Natural killer cell (primary cell): Measurements from ENCODE around the gene ZNF565. TPM values are rescaled to one million over a fixed set of nuclear protein-coding genes. Genes with fewer than 3 reads are reported as not detected.

Experiments used
- ATAC-seq, 3 donors: fragments of 150-1000 bp in 2 of 3; fragments of 200-7000 bp in 1 of 3; cut with Tn5 transposase; 1 replicate in 1 of 3; 2 replicates in 2 of 3; pipeline ENCODE4 v1.10.0; 2021; ENCODE audit warnings: mild to moderate bottlenecking in 2 of 3, moderate library complexity in 2 of 3
- DNase-seq, 2 donors: peaks; one replicate each; pipeline versions ENCODE4 v3.0.0 to v3.0.0-alpha.2; 2013 to 2021; ENCODE audit warnings: mixed read lengths in 1 of 2
- H3K27ac ChIP-seq: one replicate; pipeline ENCODE4 v1.5.1; 2013; ENCODE audit warnings: mild to moderate bottlenecking, low read length
- H3K27me3 ChIP-seq: one replicate; pipeline ENCODE4 v1.6.1; 2013; ENCODE audit warnings: low read length; ENCODE audit not compliant: control insufficient read depth, insufficient read depth
- H3K36me3 ChIP-seq: one replicate; pipeline ENCODE4 v1.6.1; 2013; ENCODE audit warnings: low read length; ENCODE audit not compliant: control insufficient read depth, insufficient read depth
- H3K4me1 ChIP-seq: one replicate; pipeline ENCODE4 v1.6.1; 2013; ENCODE audit warnings: low read length; ENCODE audit not compliant: control insufficient read depth, insufficient read depth
- H3K4me3 ChIP-seq: one replicate; pipeline ENCODE4 v1.5.1; 2013; ENCODE audit warnings: low read length
- H3K9me3 ChIP-seq: one replicate; pipeline ENCODE4 v1.6.1; 2013; ENCODE audit warnings: low read length; ENCODE audit not compliant: control insufficient read depth, insufficient read depth
- H3K27ac Mint-ChIP-seq, 2 donors: one replicate each; pipeline ENCODE4 v1.8.0; 2022; ENCODE audit warnings: mild to moderate bottlenecking in 2 of 2, mixed read lengths in 2 of 2, moderate library complexity in 1 of 2
- H3K27me3 Mint-ChIP-seq, 2 donors: one replicate each; pipeline ENCODE4 v1.8.0; 2022; ENCODE audit warnings: low read depth in 2 of 2, mixed read lengths in 2 of 2
- H3K36me3 Mint-ChIP-seq: one replicate; pipeline ENCODE4 v1.8.0; 2022; ENCODE audit warnings: mixed read lengths
- H3K4me1 Mint-ChIP-seq, 2 donors: one replicate each; pipeline ENCODE4 v1.8.0; 2022; ENCODE audit warnings: mixed read lengths in 2 of 2
- H3K4me3 Mint-ChIP-seq: one replicate; pipeline ENCODE4 v1.8.0; 2022; ENCODE audit warnings: mild to moderate bottlenecking, moderate library complexity, mixed read lengths
- H3K9me3 Mint-ChIP-seq, 2 donors: one replicate each; pipeline ENCODE4 v1.8.0; 2022; ENCODE audit warnings: mixed read lengths in 2 of 2
- WGBS: methylation state at CpG from one replicate; pipeline ENCODE4 v1.1.7; 2013; ENCODE audit warnings: missing lambda C conversion rate; ENCODE audit not compliant: insufficient coverage; 5-methylcytosine and 5-hydroxymethylcytosine counted together
- intact Hi-C: fragments of 100-400 bp; cut with micrococcal nuclease; formaldehyde crosslinking; loops from one replicate; pipeline ENCODE4 v1.14.2; 2022
- total RNA-seq, 4 donors: library from RNA; stranded (reverse); fragments of 120-200 nt in 1 of 4; gene quantifications; one replicate each; pipeline versions ENCODE4 v1.2.3 to v1.2.4, GENCODE V29; 2013 to 2022
- TF ChIP-seq, protein P1 (sequence below): fragments of 200-600 bp; IDR thresholded peaks from one replicate; pipeline ENCODE4 v1.8.0; 2022; ENCODE audit warnings: antibody characterized with exemption

Gene ZNF565
- total RNA-seq, 3 donors from 2014 or later (not counting 1 experiment from before 2014, with no cell fraction given) = 7.7 to 19.1 (median 10.5) TPM

DNA sequence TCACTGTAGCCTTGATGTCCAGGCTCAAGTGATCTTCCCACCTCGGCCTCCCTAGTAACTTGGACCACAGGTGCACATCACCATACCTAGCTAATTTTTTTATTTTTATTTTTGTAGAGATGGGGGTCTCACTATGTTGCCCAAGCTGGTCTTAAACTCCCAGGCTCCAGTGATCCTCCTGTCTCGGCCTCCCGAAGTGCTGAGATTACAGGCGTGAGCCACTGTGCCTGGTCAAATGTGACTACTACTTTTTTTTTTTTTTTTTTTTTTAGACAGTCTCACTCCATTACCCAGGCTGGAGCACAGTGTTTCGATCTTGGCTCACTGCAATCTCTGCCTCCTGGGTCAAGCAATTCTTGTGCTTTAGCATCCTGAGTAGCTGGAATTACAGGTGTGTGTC is 41.6 kb downstream of the ZNF565 start:
- Histone ChIP-seq H3K36me3 (no peaks in the 10 kb centered on the region), H3K27ac (no peak overlapping the region), H3K9me3 (no peaks in the 10 kb centered on the region), H3K4me3 (no peak overlapping the region), H3K4me1 (peaks cover 5% of the 10 kb centered on the region), H3K27me3 (no peaks in the 10 kb centered on the region)
- Mint-ChIP-seq H3K4me3 (no peak overlapping the region), H3K27me3 (no peaks in the 10 kb centered on the region), H3K9me3 (no peaks in the 10 kb centered on the region), H3K36me3 (no peaks in the 10 kb centered on the region), H3K4me1 (peaks cover 0 to 5% of the 10 kb centered on the region in 2 donors), H3K27ac (no peak overlapping the region)
- intact Hi-C loops = loop anchor here (5.0 kb wide), 1 partner anchor 221 kb away; no protein-coding TSS in a partner anchor
- DNase-seq = no peak
- no peak for ATAC-seq
- TF ChIP-seq, protein P1, sequence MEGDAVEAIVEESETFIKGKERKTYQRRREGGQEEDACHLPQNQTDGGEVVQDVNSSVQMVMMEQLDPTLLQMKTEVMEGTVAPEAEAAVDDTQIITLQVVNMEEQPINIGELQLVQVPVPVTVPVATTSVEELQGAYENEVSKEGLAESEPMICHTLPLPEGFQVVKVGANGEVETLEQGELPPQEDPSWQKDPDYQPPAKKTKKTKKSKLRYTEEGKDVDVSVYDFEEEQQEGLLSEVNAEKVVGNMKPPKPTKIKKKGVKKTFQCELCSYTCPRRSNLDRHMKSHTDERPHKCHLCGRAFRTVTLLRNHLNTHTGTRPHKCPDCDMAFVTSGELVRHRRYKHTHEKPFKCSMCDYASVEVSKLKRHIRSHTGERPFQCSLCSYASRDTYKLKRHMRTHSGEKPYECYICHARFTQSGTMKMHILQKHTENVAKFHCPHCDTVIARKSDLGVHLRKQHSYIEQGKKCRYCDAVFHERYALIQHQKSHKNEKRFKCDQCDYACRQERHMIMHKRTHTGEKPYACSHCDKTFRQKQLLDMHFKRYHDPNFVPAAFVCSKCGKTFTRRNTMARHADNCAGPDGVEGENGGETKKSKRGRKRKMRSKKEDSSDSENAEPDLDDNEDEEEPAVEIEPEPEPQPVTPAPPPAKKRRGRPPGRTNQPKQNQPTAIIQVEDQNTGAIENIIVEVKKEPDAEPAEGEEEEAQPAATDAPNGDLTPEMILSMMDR = no peak
- WGBS = 96% methylated on average over 3 of the region's 5 CpGs

- Mint-ChIP-seq H3K4me3 (no peak overlapping the region), H3K27ac (no peak overlapping the region), H3K36me3 (no peaks in the 10 kb centered on the region), H3K9me3 (no peaks in the 10 kb centered on the region), H3K4me1 (peaks cover 0 to 5% of the 10 kb centered on the region in 2 donors), H3K27me3 (no peaks in the 10 kb centered on the region)
- no peak overlapping the region for H3K4me3 ChIP-seq
- WGBS = 86% methylated on average over 9 of the region's 9 CpGs
- H3K27me3 ChIP-seq = no peaks in the 10 kb centered on the region
- TF ChIP-seq, protein P1 = no peak
- H3K9me3 ChIP-seq = no peaks in the 10 kb centered on the region
- ATAC-seq = no peak
- intact Hi-C loops = no loop called here
- DNase-seq = no peak
- H3K27ac ChIP-seq = no peak overlapping the region
- no peaks in the 10 kb centered on the region for H3K36me3 ChIP-seq
- peaks cover 5% of the 10 kb centered on the region for H3K4me1 ChIP-seq
Measured at GRCh38 chr19:36169084-36169760, 45.2 kb downstream of the ZNF565 start.

GRCh38 chr19:36163813-36164212 is 50.7 kb downstream of the ZNF565 start:
- no peak overlapping the region for H3K4me3 ChIP-seq
- Mint-ChIP-seq H3K9me3 (no peaks in the 10 kb centered on the region), H3K4me1 (no peaks in the 10 kb centered on the region), H3K27ac (no peak overlapping the region), H3K36me3 (no peaks in the 10 kb centered on the region), H3K4me3 (no peak overlapping the region), H3K27me3 (no peaks in the 10 kb centered on the region)
- H3K36me3 ChIP-seq = no peaks in the 10 kb centered on the region
- H3K4me1 ChIP-seq = no peaks in the 10 kb centered on the region
- no peak for ATAC-seq
- WGBS = 95% methylated on average over 12 of the region's 12 CpGs
- H3K27ac ChIP-seq = no peak overlapping the region
- DNase-seq = no peak
- intact Hi-C loops = no loop called here
- H3K9me3 ChIP-seq = no peaks in the 10 kb centered on the region
- no peaks in the 10 kb centered on the region for H3K27me3 ChIP-seq
- TF ChIP-seq, protein P1 = no peak
